AG10803 (cell line): Measurements from ENCODE around the gene RPL19.

Experiments used
- DNase-seq: peaks from one replicate; pipeline ENCODE4 v3.0.0; 2010; ENCODE audit warnings: low read depth
- H3K4me3 ChIP-seq: 2 replicates; pipeline ENCODE4 v1.5.1; 2011; ENCODE audit warnings: mild to moderate bottlenecking, low read length, control low read depth
- TF ChIP-seq, protein P1 (sequence below): conservative IDR thresholded peaks from 2 replicates; pipeline ENCODE4 v1.5.1; 2011; ENCODE audit warnings: mild to moderate bottlenecking, low read length, control low read depth, inconsistent platforms

Gene RPL19

DNA sequence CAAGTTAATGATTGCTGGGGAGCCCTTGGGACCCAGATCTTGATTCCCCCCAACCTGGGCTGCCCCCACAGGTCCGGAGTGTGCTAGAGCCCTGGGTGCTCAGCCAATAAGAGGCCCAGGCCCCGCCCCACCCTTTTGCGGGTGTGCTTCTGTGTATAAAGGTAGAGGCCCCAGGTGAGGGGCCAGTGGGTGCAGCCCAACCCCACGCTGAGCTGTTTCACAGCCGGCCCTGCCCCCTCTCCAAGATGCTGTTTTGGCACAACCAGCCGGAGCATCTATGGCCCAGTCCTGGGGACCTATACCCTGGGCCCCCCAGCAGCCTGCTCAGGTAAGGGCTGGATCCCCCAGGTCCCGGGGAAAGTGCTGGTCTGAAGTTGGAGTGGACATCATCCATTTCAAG lies 37.5 kb downstream of the RPL19 start:
- TF ChIP-seq, protein P1, sequence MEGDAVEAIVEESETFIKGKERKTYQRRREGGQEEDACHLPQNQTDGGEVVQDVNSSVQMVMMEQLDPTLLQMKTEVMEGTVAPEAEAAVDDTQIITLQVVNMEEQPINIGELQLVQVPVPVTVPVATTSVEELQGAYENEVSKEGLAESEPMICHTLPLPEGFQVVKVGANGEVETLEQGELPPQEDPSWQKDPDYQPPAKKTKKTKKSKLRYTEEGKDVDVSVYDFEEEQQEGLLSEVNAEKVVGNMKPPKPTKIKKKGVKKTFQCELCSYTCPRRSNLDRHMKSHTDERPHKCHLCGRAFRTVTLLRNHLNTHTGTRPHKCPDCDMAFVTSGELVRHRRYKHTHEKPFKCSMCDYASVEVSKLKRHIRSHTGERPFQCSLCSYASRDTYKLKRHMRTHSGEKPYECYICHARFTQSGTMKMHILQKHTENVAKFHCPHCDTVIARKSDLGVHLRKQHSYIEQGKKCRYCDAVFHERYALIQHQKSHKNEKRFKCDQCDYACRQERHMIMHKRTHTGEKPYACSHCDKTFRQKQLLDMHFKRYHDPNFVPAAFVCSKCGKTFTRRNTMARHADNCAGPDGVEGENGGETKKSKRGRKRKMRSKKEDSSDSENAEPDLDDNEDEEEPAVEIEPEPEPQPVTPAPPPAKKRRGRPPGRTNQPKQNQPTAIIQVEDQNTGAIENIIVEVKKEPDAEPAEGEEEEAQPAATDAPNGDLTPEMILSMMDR: no peak
- DNase-seq: no peak
- no peak overlapping the region for H3K4me3 ChIP-seq

DNA sequence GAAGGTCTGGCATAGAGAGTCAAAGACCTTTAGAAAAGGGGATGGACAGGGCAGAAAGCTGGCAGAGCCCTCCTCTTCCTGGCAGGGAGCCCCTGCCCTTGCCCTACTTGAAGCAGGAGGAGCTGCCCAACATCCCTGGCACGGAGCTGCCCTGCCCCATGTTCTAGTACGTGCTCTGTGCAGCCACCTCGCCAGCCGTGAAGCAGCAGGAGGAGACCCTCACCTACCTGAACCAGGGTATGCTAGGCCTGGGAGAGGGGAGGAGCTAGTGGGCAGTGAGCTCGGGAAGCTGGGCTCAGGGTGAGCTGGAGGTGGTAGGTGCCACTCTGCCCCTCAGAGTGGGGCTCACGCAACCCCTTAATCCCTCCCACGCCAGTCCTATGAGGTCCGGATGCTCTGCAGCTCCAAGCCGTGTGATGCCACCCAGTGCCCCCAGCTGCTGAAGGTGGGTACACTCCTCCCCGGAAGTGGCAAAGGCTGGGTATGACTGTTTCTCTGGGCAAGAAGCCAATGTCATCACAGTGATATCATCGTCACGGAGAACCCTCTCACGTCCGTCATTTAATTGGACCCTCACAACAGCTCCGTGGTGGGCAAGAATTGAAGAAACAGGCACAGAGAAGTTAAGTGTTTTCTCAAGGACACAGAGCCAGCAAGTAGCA lies 38.4 kb downstream of the RPL19 start:
- no peak overlapping the region for H3K4me3 ChIP-seq
- DNase-seq: peak; percentile 31
- TF ChIP-seq, protein P1: no peak

- DNase-seq: no peak
- TF ChIP-seq, protein P1: peak; percentile 58
- no peak overlapping the region for H3K4me3 ChIP-seq
These were observed 39.7 kb downstream of the RPL19 start for GRCh38 chr17:39239640-39240314.

GRCh38 chr17:39240631-39241030 lies 40.5 kb downstream of the RPL19 start:
- no peak for DNase-seq
- H3K4me3 ChIP-seq: no peak overlapping the region
- TF ChIP-seq, protein P1: no peak

DNA sequence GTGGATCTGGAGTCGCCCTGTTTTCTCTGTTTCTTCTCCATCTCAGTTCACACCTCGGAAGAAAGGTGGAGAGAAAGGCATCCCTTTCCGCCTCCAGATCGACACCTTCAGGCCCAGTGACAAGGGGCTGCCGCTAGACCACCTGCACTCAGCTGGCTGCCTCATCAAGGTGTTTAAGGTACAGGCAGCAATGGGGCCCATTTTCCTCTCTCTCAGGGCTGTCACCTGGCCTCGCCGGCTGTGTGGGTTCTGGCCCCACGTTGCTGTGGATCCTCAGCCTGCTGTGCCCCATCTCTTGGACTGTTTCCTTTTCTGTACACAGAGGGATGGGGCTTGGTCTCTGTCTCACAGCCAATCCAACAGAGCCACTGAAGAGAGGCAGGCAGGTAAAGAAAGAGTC lies 43.1 kb downstream of the RPL19 start:
- no peak overlapping the region for H3K4me3 ChIP-seq
- no peak for DNase-seq
- TF ChIP-seq, protein P1: no peak

DNA sequence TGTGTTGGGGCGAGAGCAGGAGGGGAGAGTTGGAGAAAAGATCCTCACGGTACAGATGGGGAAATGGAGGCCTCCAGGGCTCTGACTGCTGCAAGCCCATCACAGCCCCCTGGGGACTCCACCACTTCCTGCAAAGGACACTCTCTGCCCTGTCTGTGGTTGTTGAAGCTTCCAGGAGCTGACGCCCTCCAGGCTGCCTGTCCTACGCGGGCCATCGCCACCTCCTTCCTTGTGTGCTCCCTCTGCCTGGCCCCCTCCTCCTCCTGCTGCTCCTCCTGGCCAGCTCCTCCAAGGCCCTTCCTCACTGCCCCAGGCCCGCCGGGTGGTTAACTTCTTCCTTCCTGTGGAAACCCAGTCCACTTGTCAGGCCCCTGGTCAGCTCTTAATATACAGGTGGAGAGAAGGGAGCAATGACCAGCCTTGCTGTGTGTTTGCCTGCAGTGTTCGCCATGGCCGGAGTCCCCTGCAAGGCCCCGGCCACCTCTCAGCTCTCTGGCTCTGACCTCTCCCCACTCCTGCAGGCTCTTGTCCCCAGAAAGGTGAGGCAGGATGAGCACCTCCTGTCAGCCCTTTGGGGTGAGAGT lies 44.0 kb downstream of the RPL19 start:
- TF ChIP-seq, protein P1: no peak
- no peak overlapping the region for H3K4me3 ChIP-seq
- no peak for DNase-seq
